ENCODE results near the gene TRPT1.
A peak's percentile ranks its signal among the peaks of the same experiment; 100 is the strongest.
"Not testable (repeated sequence)": the region's sequence is repeated elsewhere in the genome, so short reads cannot be mapped to it uniquely, and the experiment has no call there.

The TRPT1 gene

DNA sequence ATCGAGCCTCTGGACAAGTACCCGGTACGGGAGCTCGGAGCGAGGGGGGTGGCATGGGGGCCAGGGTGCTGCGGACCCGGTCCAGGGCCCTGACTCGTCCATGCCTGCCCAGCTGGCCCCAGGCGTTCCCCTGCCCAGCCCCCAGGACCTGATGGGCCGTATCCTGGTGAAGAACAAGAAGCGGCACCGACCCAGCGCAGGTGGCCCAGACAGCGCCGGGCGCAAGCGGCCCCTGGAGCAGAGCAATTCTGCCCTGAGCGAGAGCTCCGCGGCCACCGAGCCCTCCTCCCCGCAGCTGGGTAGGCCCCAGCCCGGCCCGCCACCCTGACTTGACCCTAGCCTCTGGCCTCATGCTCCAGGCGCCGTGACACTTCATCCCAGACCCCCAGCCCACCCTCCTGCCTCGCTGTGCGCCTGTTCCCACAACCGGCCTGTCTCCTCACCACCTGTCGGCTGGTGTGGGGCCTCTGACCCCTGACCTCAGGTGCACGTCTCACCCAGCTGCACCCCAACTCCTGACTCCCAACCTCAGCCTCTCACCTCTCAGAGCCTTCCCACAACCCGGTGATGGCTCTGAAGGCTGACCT, 33.1 kb upstream of the TRPT1 start:
- no peak for DNase-seq (ENCODE audit: low read depth in 2 of 2)

DNA sequence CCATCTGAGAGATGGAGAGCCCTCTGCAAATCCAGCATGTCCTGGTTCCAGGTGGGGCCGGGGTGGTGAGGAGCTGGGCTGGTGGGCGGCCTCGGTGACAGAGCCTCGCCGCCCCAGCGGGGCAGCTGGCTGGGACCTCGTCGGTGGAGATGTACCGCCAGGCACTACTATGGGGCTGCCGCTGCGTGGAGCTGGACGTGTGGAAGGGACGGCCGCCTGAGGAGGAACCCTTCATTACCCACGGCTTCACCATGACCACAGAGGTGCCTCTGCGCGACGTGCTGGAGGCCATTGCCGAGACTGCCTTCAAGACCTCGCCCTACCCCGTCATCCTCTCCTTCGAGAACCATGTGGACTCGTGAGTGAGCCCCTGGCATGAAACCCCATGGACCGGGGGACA, 32.4 kb upstream of the TRPT1 start:
- DNase-seq (ENCODE audit: low read depth in 2 of 2): no peak

DNA sequence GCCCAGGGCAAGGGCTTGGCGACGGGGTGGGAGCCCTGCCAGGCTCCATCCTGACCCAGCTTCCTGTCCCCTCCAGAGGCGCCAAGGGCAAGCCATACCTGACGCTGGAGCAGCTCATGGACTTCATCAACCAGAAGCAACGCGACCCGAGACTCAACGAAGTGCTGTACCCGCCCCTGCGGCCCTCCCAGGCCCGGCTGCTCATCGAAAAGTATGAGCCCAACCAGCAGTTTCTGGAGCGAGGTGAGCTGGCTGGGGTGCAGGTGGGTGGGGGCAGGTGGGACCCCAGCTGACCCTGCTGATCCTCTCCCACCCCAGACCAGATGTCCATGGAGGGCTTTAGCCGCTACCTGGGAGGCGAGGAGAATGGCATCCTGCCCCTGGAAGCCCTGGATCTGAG, 30.3 kb upstream of the TRPT1 start:
- DNase-seq (ENCODE audit: low read depth in 2 of 2): no peak

- DNase-seq (ENCODE audit: low read depth in 2 of 2): no peak
Measured at GRCh38 chr11:64255135-64256128, 29.4 kb upstream of the TRPT1 start.

- no peak for DNase-seq (ENCODE audit: low read depth in 2 of 2)
Measured at GRCh38 chr11:64254326-64254725, 28.3 kb upstream of the TRPT1 start.

DNA sequence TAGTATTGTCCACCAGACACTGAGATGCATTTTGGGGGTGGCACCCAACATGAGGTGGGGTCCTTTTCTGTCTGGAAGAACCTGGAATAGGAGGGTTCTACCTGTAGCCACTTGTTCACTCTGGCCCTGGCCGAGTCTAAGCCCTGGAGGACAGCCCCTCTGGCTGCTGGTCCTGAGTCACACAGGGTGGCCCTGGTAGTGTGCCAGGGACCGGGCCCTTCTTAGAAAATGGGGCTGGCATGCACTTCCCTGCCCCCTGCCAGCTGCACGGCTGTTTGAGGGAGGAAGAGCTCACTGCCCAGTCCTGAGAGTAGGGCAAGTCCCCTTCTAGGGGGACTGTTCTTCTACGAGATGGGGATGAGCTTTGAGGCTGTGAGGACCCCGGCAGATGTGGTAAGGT, 27.5 kb upstream of the TRPT1 start:
- DNase-seq (ENCODE audit: low read depth in 2 of 2): no peak

- DNase-seq (ENCODE audit: low read depth in 2 of 2): no peak
Measured at GRCh38 chr11:64253043-64253442, 27.1 kb upstream of the TRPT1 start.

- no peak for DNase-seq (ENCODE audit: low read depth in 2 of 2)
Measured at GRCh38 chr11:64252003-64252872, 26.3 kb upstream of the TRPT1 start.

GRCh38 chr11:64251753-64252002, 25.7 kb upstream of the TRPT1 start:
- DNase-seq (ENCODE audit: low read depth in 2 of 2): no peak

GRCh38 chr11:64251016-64251752, 25.2 kb upstream of the TRPT1 start, which contains the start of gene PLCB3:
PLCB3 (plus strand) TSS chr11:64251530; CDS start chr11:64251650, 120 bp downstream.
- no peak for DNase-seq (ENCODE audit: low read depth in 2 of 2)

DNA sequence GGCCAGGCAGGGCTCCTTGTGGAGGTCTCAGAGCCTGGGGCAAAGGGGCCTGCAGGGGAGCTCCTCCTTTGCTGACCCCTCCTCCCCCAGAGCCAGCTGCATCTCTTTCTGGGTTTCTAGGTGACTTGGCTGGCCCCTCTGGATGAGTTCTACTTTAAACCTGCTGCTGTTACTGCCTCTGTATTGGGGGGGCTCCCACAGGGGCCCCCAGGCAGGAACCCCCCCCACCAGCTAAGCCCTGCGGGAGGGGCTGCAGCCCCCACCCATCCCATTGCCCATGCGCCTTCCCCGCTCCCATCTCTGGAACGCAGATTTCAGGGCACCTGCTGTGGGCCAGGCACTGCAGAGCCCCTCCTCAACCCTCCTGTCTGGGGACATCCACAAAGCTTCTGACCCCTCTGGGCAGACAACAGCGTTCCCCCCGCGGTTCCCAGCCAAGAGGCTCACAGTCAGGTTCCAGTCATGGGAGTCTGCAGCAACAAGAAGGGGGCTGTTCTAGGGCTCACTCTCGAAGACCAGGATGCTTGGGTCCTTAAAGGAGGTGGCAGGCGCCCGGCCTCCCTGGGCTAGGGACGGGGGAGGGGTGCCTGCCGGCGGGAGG, 24.5 kb upstream of the TRPT1 start:
- no peak for DNase-seq (ENCODE audit: low read depth in 2 of 2)

DNA sequence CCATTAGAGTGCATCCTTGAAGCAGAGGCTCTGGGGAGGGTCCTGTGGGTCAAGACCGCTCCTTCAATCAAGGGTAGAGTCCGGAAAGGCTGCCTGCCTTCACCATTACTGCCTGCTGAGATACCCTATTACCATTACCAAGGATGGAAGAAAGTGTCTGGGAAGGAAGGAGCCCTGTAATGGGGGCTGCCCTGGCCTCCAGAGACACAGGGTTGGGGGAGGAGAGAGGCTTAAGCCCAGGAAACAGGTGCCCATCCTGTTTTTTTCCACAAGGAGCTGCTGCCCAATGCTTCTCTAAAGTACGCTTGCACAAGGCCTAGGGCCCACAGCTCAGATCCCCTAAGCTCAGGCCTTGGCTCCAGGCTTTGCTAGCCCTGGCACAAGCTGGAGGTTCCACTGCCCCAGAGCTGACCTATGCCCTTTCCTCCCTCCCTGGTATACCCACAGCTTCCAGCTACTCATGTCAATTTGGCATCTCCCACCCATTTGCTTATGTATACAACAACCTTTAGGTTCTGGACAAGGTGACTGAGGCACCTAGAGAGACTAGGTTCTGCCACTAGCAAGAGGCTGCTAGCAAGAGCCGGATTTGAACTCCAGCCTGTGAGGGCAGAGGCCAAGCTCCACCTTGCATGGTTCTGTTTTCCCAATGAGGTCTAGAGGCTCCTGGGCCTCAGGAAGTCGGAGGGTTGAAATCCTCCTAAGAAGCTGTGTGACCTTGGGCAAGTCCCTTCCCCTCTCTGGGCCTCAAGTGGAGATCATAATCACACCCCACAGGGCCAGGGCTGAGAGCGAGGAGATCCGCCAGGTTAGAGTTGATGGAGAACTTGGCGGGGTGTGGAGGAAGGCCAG, 23.8 kb upstream of the TRPT1 start:
- DNase-seq (ENCODE audit: low read depth in 2 of 2): no peak

DNA sequence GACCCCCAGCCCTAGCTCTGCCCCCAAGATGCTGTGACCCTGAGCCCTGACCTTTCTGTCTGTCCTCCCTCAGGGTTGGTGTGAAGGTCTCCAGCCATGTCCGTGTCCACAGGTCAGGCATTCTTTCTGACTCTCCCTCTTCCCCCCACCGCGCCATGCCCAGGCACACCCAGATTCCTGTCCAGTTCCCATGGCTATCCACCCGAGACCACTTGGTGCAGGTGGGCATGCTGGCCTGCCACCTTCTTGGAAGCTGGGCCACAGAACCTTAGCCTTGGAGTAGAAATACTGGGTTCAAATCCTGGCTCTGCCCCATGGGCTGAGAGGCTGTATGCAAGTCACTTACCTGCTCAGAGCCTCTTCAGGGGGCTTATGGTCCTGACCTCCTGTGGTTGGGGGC, 23.1 kb upstream of the TRPT1 start:
- DNase-seq (ENCODE audit: low read depth in 2 of 2): no peak

GRCh38 chr11:64248578-64248977, 22.6 kb upstream of the TRPT1 start:
- DNase-seq (ENCODE audit: low read depth in 2 of 2): no peak

DNA sequence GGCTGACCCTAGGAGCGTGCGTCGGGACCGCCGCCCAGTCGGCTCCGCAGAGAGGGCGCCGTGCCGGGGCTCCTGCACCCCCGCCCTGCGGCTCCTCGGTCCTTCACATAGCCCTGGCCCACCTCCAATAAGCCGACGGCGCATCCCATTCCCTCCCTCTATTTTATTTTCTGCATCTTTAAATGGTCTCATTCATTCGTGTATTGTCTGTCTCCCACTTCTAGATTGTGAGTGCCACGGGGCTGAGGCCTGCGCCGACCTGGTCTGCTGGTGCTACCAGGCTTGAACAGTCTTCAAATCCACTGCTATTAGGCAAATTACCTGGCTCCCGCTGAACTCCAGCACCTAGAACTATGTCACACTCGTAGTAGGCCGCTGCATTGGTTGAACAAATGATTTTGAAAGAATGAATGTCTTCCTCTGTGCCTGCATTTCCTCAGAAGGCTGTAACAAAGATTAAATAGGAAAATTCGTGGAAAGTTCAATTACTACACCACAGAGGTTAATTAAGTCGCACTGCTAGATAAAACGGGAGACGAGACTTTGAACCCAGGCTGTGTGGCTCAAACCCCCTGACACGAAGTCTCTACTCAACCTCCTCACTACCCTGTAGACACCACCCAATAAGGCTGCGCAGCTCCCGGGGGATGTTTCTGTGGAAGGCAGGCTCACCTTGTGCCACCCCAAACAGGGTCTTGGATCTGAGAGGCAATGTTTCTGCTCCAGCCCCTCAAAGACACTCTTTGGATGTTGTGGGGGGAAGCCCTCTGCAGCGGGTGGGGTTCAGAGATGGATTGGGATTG, 21.9 kb upstream of the TRPT1 start:
- DNase-seq (ENCODE audit: low read depth in 2 of 2): no peak

GRCh38 chr11:64246871-64247728, 21.1 kb upstream of the TRPT1 start, which contains the start of gene PPP1R14B:
PPP1R14B (minus strand) TSS chr11:64246943; CDS start chr11:64246673, 270 bp downstream.
- DNase-seq (ENCODE audit: low read depth in 2 of 2): peak; percentile 58 to 60

DNA sequence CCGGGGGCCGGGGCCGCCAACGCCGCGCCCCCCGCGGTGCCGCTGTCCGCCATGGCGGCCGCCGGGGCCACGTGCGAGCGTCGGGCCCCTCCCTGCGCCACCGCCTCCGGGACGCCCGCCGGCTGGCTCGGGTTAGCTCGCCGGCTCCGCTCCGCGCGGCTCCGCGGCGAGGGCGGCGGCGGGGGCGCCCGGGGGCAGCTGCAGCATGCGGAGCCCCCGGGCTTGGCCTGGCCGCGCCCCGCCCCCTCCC, 20.6 kb upstream of the TRPT1 start:
- not testable (repeated sequence) for DNase-seq (ENCODE audit: low read depth in 2 of 2)

DNA sequence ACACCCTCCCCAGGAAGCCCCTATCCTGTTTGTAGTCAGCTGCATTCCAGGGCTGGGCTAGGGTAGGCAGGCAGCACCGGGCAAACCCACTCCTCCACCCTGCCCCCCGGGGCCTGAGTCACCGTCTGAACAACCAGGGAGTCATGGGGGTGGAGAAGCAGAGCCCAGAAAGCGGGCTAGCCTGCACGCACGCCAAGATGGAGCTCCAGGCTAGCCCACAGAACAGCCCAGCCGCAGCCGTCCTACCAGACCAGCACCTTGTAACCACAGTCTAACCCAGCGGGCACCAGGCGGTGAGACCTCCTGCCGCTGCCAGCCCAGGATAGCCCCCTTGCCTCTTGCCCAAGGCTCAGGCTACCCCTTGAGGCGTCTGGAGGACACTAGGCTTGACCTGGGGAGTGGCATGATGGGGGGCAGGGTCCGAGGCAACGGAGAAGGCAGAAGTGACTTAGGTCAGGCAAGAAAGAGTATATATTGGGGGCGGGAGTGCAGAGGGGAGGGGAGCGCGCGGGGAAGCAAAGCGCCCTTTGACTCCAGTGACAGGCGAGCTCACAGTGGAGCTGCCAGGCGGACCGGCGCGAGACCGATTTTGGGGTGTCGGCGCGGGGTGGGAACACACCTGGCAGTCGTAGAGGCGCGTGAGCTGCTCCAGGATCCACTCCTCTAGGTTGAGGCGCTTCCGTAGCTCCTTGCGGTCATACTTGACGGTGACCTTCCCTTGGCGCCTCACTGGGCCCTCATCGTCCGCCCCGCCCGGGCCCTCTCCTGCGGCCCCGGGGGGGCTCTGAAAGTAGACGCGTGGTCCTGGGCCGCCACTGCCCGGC, 20.0 kb upstream of the TRPT1 start:
- peak; percentile 65 to 68 for DNase-seq (ENCODE audit: low read depth in 2 of 2)

Data from fibroblast of skin of left quadriceps (primary cell).